ENCODE results near the gene ABI3BP.

The ABI3BP gene

GRCh38 chr3:100756441-100756840, 236.8 kb downstream of the ABI3BP start:
- Mint-ChIP-seq H3K9me3 (no peaks in the 10 kb centered on the region), H3K4me3 (no peak overlapping the region), H3K27me3 (no peaks in the 10 kb centered on the region), H3K4me1 (no peaks in the 10 kb centered on the region), H3K36me3 (ENCODE audit: low read depth) (peaks cover 28% of the 10 kb centered on the region), H3K27ac (no peak overlapping the region)
- no peak for ATAC-seq
- no peak for DNase-seq

- Mint-ChIP-seq H3K9me3 (no peaks in the 10 kb centered on the region), H3K27ac (no peak overlapping the region), H3K27me3 (no peaks in the 10 kb centered on the region), H3K36me3 (ENCODE audit: low read depth) (peaks cover 35% of the 10 kb centered on the region), H3K4me1 (no peaks in the 10 kb centered on the region), H3K4me3 (no peak overlapping the region)
- no peak for ATAC-seq
- no peak for DNase-seq
These were observed 238.5 kb downstream of the ABI3BP start for GRCh38 chr3:100754563-100755334.

GRCh38 chr3:100753846-100754245, 239.4 kb downstream of the ABI3BP start:
- no peak for DNase-seq
- Mint-ChIP-seq H3K27me3 (no peaks in the 10 kb centered on the region), H3K9me3 (no peaks in the 10 kb centered on the region), H3K4me1 (no peaks in the 10 kb centered on the region), H3K36me3 (ENCODE audit: low read depth) (peaks cover 41% of the 10 kb centered on the region), H3K4me3 (no peak overlapping the region), H3K27ac (no peak overlapping the region)
- ATAC-seq = no peak

GRCh38 chr3:100748967-100749366, 244.3 kb downstream of the ABI3BP start:
- Mint-ChIP-seq H3K27me3 (no peaks in the 10 kb centered on the region), H3K36me3 (ENCODE audit: low read depth) (peaks cover 60% of the 10 kb centered on the region), H3K9me3 (no peaks in the 10 kb centered on the region), H3K4me3 (no peak overlapping the region), H3K27ac (no peak overlapping the region), H3K4me1 (no peaks in the 10 kb centered on the region)
- no peak for ATAC-seq
- no peak for DNase-seq

- H3K4me1 Mint-ChIP-seq = no peaks in the 10 kb centered on the region
- DNase-seq (no peak), ATAC-seq (no peak)
- no peak overlapping the region for H3K4me3 Mint-ChIP-seq
- peaks cover 58% of the 10 kb centered on the region for H3K36me3 Mint-ChIP-seq (ENCODE audit: low read depth)
- H3K27me3 Mint-ChIP-seq = no peaks in the 10 kb centered on the region
- H3K9me3 Mint-ChIP-seq = no peaks in the 10 kb centered on the region
- no peak overlapping the region for H3K27ac Mint-ChIP-seq
These were observed 245.0 kb downstream of the ABI3BP start for GRCh38 chr3:100748220-100748619.

- no peak for ATAC-seq
- Mint-ChIP-seq H3K36me3 (ENCODE audit: low read depth) (peaks cover 59% of the 10 kb centered on the region), H3K4me1 (no peaks in the 10 kb centered on the region), H3K9me3 (no peaks in the 10 kb centered on the region), H3K27me3 (no peaks in the 10 kb centered on the region), H3K27ac (no peak overlapping the region), H3K4me3 (no peak overlapping the region)
- no peak for DNase-seq
These were observed 247.1 kb downstream of the ABI3BP start for GRCh38 chr3:100746092-100746491.

GRCh38 chr3:100745617-100746016, 247.6 kb downstream of the ABI3BP start:
- DNase-seq (no peak), ATAC-seq (no peak)
- no peak overlapping the region for H3K4me3 Mint-ChIP-seq
- H3K9me3 Mint-ChIP-seq = no peaks in the 10 kb centered on the region
- H3K27me3 Mint-ChIP-seq = no peaks in the 10 kb centered on the region
- H3K4me1 Mint-ChIP-seq = peaks cover under 1% of the 10 kb centered on the region
- H3K27ac Mint-ChIP-seq = no peak overlapping the region
- H3K36me3 Mint-ChIP-seq (ENCODE audit: low read depth) = peaks cover 56% of the 10 kb centered on the region

GRCh38 chr3:100744671-100745070, 248.6 kb downstream of the ABI3BP start:
- DNase-seq = no peak
- Mint-ChIP-seq H3K36me3 (ENCODE audit: low read depth) (peaks cover 58% of the 10 kb centered on the region), H3K27me3 (no peaks in the 10 kb centered on the region), H3K27ac (no peak overlapping the region), H3K4me1 (peaks cover 9% of the 10 kb centered on the region), H3K9me3 (no peaks in the 10 kb centered on the region), H3K4me3 (no peak overlapping the region)
- ATAC-seq = no peak

GRCh38 chr3:100743535-100743934, 249.7 kb downstream of the ABI3BP start:
- Mint-ChIP-seq H3K27me3 (no peaks in the 10 kb centered on the region), H3K27ac (no peak overlapping the region), H3K4me1 (peaks cover 11% of the 10 kb centered on the region), H3K4me3 (no peak overlapping the region), H3K9me3 (no peaks in the 10 kb centered on the region), H3K36me3 (ENCODE audit: low read depth) (peaks cover 53% of the 10 kb centered on the region)
- ATAC-seq = no peak
- DNase-seq = no peak

- H3K9me3 Mint-ChIP-seq = no peaks in the 10 kb centered on the region
- no peaks in the 10 kb centered on the region for H3K27me3 Mint-ChIP-seq
- H3K36me3 Mint-ChIP-seq (ENCODE audit: low read depth) = peaks cover 48% of the 10 kb centered on the region
- H3K4me1 Mint-ChIP-seq = peaks cover 11% of the 10 kb centered on the region
- H3K4me3 Mint-ChIP-seq = no peak overlapping the region
- no peak for DNase-seq
- peak; percentile 98 for ATAC-seq
- H3K27ac Mint-ChIP-seq = no peak overlapping the region
These were observed 253.0 kb downstream of the ABI3BP start for GRCh38 chr3:100740207-100740606.

GRCh38 chr3:100737334-100737733, 255.9 kb downstream of the ABI3BP start:
- Mint-ChIP-seq H3K9me3 (no peaks in the 10 kb centered on the region), H3K36me3 (ENCODE audit: low read depth) (peaks cover 50% of the 10 kb centered on the region), H3K4me3 (no peak overlapping the region), H3K27ac (no peak overlapping the region), H3K27me3 (no peaks in the 10 kb centered on the region), H3K4me1 (peaks cover 11% of the 10 kb centered on the region)
- DNase-seq = no peak
- ATAC-seq = no peak

- Mint-ChIP-seq H3K9me3 (no peaks in the 10 kb centered on the region), H3K27ac (no peak overlapping the region), H3K27me3 (no peaks in the 10 kb centered on the region), H3K36me3 (ENCODE audit: low read depth) (peaks cover 55% of the 10 kb centered on the region), H3K4me3 (no peak overlapping the region), H3K4me1 (no peaks in the 10 kb centered on the region)
- no peak for DNase-seq
- no peak for ATAC-seq
These were observed 260.8 kb downstream of the ABI3BP start for GRCh38 chr3:100732435-100732834.

GRCh38 chr3:100730524-100730923, 262.7 kb downstream of the ABI3BP start:
- Mint-ChIP-seq H3K4me3 (no peak overlapping the region), H3K27ac (no peak overlapping the region), H3K4me1 (no peaks in the 10 kb centered on the region), H3K36me3 (ENCODE audit: low read depth) (peaks cover 48% of the 10 kb centered on the region), H3K27me3 (no peaks in the 10 kb centered on the region), H3K9me3 (no peaks in the 10 kb centered on the region)
- DNase-seq (no peak), ATAC-seq (no peak)

- Mint-ChIP-seq H3K36me3 (ENCODE audit: low read depth) (peaks cover 46% of the 10 kb centered on the region), H3K9me3 (no peaks in the 10 kb centered on the region), H3K27ac (no peak overlapping the region), H3K27me3 (no peaks in the 10 kb centered on the region), H3K4me1 (no peaks in the 10 kb centered on the region), H3K4me3 (no peak overlapping the region)
- DNase-seq = no peak
- ATAC-seq = no peak
These were observed 266.5 kb downstream of the ABI3BP start for GRCh38 chr3:100726706-100727105.

- ATAC-seq (no peak), DNase-seq (no peak)
- Mint-ChIP-seq H3K4me3 (no peak overlapping the region), H3K9me3 (no peaks in the 10 kb centered on the region), H3K4me1 (no peaks in the 10 kb centered on the region), H3K27me3 (no peaks in the 10 kb centered on the region), H3K36me3 (ENCODE audit: low read depth) (peaks cover 48% of the 10 kb centered on the region), H3K27ac (no peak overlapping the region)
These were observed 267.2 kb downstream of the ABI3BP start for GRCh38 chr3:100725935-100726513.
